H1 (cell line): ENCODE data around the gene LYAR.

Experiments used
- EGR1 ChIP-seq: IDR thresholded peaks from 2 replicates; pipeline ENCODE4 v1.6.1; 2011; ENCODE audit warnings: low read depth, low read length, borderline replicate concordance
- EP300 ChIP-seq, 2 experiments: IDR thresholded peaks; 1 replicate in 1 of 2; 2 replicates in 1 of 2; pipeline ENCODE4 v1.6.1; 2011 to 2012; ENCODE audit warnings: low read depth in 2 of 2, low read length in 2 of 2, mild to moderate bottlenecking in 2 of 2, borderline replicate concordance in 1 of 2, inconsistent platforms in 1 of 2, moderate library complexity in 1 of 2
- FOSL1 ChIP-seq: IDR thresholded peaks from 2 replicates; pipeline ENCODE4 v1.6.1; 2011; ENCODE audit warnings: mild to moderate bottlenecking, low read depth, low read length, moderate library complexity; ENCODE audit not compliant: insufficient read depth
- TF ChIP-seq, protein P1 (sequence below), 3 experiments: IDR thresholded peaks; 1 replicate in 2 of 3; 2 replicates in 1 of 3; pipeline versions ENCODE4 v1.5.1 to v1.6.1; 2011; ENCODE audit warnings: low read length in 3 of 3, mild to moderate bottlenecking in 3 of 3, inconsistent platforms in 2 of 3, low read depth in 1 of 3, moderate library complexity in 1 of 3; ENCODE audit not compliant: insufficient read depth in 1 of 3; ENCODE audit errors: control extremely low read depth in 1 of 3

- TF ChIP-seq, protein P1, sequence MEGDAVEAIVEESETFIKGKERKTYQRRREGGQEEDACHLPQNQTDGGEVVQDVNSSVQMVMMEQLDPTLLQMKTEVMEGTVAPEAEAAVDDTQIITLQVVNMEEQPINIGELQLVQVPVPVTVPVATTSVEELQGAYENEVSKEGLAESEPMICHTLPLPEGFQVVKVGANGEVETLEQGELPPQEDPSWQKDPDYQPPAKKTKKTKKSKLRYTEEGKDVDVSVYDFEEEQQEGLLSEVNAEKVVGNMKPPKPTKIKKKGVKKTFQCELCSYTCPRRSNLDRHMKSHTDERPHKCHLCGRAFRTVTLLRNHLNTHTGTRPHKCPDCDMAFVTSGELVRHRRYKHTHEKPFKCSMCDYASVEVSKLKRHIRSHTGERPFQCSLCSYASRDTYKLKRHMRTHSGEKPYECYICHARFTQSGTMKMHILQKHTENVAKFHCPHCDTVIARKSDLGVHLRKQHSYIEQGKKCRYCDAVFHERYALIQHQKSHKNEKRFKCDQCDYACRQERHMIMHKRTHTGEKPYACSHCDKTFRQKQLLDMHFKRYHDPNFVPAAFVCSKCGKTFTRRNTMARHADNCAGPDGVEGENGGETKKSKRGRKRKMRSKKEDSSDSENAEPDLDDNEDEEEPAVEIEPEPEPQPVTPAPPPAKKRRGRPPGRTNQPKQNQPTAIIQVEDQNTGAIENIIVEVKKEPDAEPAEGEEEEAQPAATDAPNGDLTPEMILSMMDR (IDR thresholded peaks at IDR 0.05; ENCODE audit: control extremely low read depth in 1 of 3, insufficient read depth in 1 of 3, low read depth in 1 of 3, low read length in 3 of 3), result no peak
- no peak for TF ChIP-seq FOSL1
- TF ChIP-seq EP300 (IDR thresholded peaks at IDR 0.05; ENCODE audit: borderline replicate concordance in 1 of 2, low read depth in 2 of 2, low read length in 2 of 2), result no peak
- no peak for TF ChIP-seq EGR1
These were observed 35.4 kb upstream of the LYAR start for GRCh38 chr4:4325321-4325720.
